D721Med (cell line): Measurements from ENCODE around the gene NAPEPLD.
"Not testable (repeated sequence)": the region's sequence is repeated elsewhere in the genome, so short reads cannot be mapped to it uniquely, and the experiment has no call there.

Source experiments
- DNase-seq: peaks from one replicate; pipeline ENCODE4 v3.0.0; 2011; ENCODE audit warnings: low spot score; ENCODE audit not compliant: insufficient read length
- FAIRE-seq: peaks from 2 replicates; lab custom pipeline; 2011; peaks lifted over from hg19 to GRCh38; lab: Jason Lieb, UNC
- TF ChIP-seq, protein P1 (sequence below): IDR thresholded peaks from 2 replicates; pipeline ENCODE4 v1.5.1; 2012; ENCODE audit warnings: mild to moderate bottlenecking, control low read depth; ENCODE audit not compliant: insufficient read depth; ENCODE audit errors: missing control alignments

Gene NAPEPLD

DNA sequence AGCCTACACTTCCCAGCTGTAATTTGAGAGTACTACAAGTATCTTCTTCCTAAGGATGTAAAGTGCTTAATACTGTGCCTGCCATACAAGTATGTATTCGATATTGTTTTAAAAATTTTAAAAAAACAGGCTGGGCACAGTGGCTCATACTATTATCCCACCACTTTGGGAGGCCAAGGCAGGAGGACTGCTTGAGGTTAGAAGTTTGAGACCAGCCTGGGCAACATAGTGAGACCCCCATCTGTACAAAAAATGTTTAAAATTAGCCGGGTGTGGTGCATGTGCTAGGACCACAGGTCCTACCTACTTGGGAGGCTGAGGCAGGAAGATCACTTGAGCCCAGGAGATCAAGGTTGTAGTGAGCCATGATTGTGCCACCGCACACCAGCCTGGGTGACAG is 65.7 kb downstream of the NAPEPLD start:
- TF ChIP-seq, protein P1, sequence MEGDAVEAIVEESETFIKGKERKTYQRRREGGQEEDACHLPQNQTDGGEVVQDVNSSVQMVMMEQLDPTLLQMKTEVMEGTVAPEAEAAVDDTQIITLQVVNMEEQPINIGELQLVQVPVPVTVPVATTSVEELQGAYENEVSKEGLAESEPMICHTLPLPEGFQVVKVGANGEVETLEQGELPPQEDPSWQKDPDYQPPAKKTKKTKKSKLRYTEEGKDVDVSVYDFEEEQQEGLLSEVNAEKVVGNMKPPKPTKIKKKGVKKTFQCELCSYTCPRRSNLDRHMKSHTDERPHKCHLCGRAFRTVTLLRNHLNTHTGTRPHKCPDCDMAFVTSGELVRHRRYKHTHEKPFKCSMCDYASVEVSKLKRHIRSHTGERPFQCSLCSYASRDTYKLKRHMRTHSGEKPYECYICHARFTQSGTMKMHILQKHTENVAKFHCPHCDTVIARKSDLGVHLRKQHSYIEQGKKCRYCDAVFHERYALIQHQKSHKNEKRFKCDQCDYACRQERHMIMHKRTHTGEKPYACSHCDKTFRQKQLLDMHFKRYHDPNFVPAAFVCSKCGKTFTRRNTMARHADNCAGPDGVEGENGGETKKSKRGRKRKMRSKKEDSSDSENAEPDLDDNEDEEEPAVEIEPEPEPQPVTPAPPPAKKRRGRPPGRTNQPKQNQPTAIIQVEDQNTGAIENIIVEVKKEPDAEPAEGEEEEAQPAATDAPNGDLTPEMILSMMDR = no peak
- FAIRE-seq = no peak
- no peak for DNase-seq

DNA sequence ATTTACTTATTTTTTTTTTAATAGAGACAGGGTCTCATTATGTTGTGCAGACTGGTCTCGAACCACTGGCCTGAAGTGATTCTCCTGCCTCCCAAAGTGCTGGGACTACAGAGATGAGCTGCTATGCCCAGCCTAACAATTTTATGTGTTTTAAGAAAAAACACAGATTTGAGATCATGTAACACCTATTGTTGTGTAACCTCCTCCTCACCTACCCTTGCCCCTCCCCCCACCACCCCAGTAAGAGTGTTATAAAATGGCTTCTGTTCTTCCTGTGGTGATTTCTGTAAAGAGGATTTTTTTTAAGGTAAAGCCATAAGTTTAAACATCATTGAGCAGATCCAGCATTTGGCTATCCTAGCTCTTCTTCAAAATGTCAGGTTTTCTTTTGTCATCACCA is 66.4 kb downstream of the NAPEPLD start:
- no peak for DNase-seq
- TF ChIP-seq, protein P1 = no peak
- FAIRE-seq = no peak

DNA sequence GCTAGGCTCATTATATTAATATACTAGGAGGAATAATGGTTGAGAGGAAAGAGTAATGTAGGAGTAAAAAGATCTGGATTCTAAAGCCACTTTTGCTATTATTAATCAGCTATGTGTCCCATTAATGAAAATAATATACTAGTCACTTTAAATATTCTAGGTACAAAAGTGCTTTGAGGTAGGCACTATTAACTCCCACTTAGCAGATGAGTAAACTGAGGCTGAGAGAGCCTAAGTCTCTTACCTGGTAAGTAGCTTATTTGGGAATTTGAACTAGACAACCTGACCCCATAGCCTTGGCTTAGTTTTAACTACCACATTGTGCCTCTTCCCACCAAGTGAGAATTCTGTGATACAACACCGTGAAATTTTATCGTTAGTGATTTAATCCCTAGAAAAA is 68.0 kb downstream of the NAPEPLD start:
- TF ChIP-seq, protein P1 = no peak
- FAIRE-seq = no peak
- DNase-seq = no peak

DNA sequence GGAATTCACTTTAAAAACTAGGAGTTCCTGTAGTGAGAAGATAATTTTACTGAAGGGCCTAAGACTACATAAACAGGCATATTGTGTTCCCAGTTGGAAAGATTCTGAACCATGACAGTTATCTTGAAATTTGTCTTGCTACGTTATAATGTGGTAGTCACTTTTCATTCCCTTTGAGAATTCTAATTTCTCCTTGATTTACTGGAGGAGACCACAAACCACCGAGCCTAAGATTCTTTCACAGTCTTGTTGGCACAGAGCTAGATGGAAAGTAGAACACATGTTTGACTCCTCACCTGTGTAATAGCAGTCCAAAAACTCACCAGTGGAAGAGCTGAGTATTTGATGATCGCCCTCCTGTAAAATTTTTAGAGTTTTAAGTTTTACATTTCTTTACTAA is 69.1 kb downstream of the NAPEPLD start:
- FAIRE-seq (no peak), DNase-seq (no peak)
- TF ChIP-seq, protein P1 = no peak

DNA sequence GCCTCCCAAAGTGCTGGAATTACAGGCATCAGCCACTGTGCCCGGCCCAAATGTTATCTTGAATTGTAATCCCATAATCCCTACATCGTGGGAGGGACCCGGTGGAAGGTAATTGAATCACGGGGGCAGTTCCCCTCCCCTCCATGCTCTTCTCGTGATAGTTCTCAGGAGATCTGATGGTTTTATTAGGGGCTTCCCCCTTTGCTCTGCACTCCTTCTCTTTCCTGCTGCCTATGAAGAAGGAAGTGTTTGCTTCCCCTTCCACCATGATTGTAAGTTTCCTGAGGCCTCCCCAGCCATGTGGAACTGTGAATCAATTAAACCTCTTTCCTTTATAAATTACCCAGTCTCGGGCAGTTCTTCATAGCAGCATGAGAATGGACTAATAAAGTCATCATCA is 70.7 kb downstream of the NAPEPLD start:
- FAIRE-seq, DNase-seq: not testable (repeated sequence)

DNA sequence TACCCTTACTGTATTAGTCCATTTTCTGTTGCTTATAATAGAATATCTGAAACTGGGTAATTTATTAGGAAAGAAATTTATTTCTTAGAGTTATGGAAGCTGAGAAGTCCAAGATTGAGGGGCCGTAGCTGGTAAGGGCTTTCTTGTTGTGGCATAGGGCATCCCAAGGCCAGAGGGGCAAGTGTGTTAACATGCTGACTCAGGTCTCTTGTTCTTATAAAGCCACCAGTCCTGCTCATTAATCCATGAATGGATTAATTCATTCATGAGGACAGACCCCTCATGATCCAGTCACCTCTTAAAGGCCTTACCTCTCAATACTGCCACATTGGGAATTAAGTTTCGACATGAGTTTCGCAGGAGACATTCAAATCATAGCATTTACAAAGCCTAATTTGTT is 71.6 kb downstream of the NAPEPLD start:
- TF ChIP-seq, protein P1 = no peak
- DNase-seq = no peak
- no peak for FAIRE-seq

DNA sequence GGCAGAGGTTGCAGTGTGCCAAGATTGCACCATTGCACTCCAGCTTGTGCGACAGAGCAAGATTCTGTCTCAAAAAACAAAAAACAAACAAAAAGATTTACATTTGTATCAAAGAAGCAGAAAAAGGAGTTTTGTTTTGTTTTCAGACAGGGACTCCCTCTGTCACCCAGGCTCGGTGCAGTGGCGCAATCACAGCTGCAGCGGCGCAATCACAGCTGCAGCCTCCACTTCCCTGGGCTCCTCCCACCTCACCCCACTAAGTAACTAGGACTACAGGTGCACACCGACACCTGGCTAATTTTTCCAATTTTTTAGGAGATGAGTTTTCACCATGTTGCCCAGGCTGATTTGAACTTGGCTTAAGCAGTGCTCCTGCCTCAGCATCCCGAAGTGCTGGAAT is 72.1 kb downstream of the NAPEPLD start:
- TF ChIP-seq, protein P1 = no peak
- DNase-seq (no peak), FAIRE-seq (no peak)

DNA sequence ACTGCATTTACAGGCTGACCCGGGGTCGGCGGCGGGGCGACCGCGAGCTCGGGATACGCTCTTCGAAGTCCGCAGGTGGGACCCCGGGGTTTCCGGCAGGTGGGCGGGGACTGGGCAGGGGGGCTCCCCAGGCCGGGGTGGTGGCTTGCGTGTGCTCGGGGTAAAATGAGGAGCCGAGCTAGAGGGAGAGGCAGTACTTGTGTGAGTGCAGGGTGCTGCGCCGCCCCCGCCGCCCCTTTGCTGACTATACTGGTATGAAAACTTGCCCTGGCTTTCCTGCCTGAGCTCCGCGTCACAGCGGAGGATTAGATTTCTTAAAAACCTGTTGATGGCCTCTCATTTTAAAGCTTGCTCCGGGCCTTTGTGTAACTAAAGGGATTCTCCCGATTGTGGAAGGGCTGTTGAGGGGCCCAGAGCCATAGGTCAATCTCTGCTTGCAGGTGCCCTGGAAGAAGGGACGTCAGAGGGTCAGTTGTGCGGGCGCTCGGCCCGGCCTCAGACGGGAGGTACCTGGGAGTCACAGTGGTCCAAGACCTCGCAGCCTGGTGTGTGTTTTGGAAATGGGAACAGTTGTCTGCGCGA is 73.5 kb downstream of the NAPEPLD start:
- DNase-seq = no peak
- no peak for FAIRE-seq
- TF ChIP-seq, protein P1 = no peak
